Measurements from ENCODE around the gene NCOA5. TPM values are rescaled to one million over a fixed set of nuclear protein-coding genes. Genes with fewer than 3 reads are reported as not detected.
A peak's percentile ranks its signal among the peaks of the same experiment; 100 is the strongest.

NCOA5 gene
- total and polyA plus RNA-seq, 10 of the 15 experiments (the other 5 are each of a cell fraction or from before 2014, with no cell fraction given) = 7.7 to 38.1 (median 30.1) TPM

DNA sequence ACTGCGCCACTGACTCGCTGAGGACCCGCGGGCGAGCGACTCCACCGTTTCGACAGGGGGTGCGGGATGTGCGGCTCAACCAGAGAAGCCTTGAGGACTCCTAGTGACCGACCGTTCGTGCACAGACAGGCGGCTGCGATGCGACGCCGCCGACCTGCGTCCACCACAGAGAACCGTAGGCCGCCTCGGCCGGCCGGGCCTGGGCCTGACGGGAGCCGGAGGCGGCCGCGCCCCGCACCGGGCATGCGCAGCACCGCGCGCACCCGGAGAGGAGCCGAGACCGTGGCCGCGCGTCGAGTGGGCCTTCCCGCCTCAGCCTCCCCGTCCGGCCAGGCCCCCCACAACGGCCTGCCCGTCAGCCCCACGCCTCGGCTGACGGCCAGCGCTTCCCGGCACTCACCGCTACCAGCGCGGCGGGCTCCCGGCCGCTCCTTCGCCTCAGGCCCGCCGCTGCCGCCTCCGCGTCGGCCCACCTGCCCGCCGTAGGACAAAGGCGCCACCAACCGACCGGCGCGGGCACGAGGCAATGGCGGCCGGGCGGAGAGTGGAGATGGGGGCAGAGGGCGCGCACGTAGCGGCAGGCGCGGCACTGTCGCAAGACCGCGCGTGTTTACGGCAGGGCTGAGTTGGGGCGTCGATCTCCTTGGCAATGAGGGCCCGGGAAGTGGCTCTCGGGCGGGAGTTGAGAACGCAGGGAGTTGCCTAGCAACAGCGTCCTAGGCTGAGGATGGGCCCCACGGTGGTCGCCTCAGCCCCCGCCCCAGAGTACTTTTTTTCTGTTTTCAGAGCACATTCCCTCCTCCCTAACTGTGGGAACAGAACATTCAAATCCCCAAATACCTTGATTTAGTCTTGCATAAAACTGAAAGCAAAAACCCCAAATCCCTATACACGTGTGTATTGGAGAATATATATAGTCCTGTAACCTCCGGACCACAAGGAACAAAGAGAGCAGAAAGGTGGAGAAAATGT is at the start of gene NCOA5 (continued):
- TF ChIP-seq ZNF24 (IDR thresholded peaks at IDR 0.05) (peak; percentile 78), STAT1 (conservative IDR thresholded peaks at IDR 0.05) (peak; percentile 74; the same call in 1 of the 2 replicates), MXI1 (IDR thresholded peaks at IDR 0.05; ENCODE audit: low read depth, low read length) (peak; percentile 92), KDM1A (IDR thresholded peaks at IDR 0.05; ENCODE audit: borderline replicate concordance) (no peak), JUND (IDR thresholded peaks at IDR 0.05; ENCODE audit: low read depth, low read length) (no peak), BRCA1 (IDR thresholded peaks at IDR 0.05; ENCODE audit: low read depth, low read length) (no peak), POLR2AphosphoS2 (IDR thresholded peaks at IDR 0.05; ENCODE audit: low read depth, low read length) (peak; percentile 76), RAD21 (IDR thresholded peaks at IDR 0.05; ENCODE audit: insufficient read depth, low read depth, low read length) (peak; percentile 25; the same call in 1 of the 2 replicates), RBBP5 (conservative IDR thresholded peaks at IDR 0.05) (no peak), STAT3 (IDR thresholded peaks at IDR 0.05; ENCODE audit: low read depth, low read length) (no peak), DPF2 (IDR thresholded peaks at IDR 0.05) (peak; percentile 92), FOXK2 (IDR thresholded peaks at IDR 0.05) (peak; percentile 80), NFIC (IDR thresholded peaks at IDR 0.05; ENCODE audit: low read depth, low read length) (no peak), ZSCAN29 (IDR thresholded peaks at IDR 0.05) (peak; percentile 75), NBN (IDR thresholded peaks at IDR 0.05) (no peak), CBX3 (IDR thresholded peaks at IDR 0.05; ENCODE audit: borderline replicate concordance, low read depth) (no peak), RCOR1 (conservative IDR thresholded peaks at IDR 0.05; ENCODE audit: low read depth, low read length) (no peak), RFX5 (IDR thresholded peaks at IDR 0.05; ENCODE audit: low read depth, low read length) (peak; percentile 50; the same call in 1 of the 2 replicates), SREBF1 (IDR thresholded peaks at IDR 0.05; ENCODE audit: low read length) (no peak), PAX5 (IDR thresholded peaks at IDR 0.05; ENCODE audit: borderline replicate concordance, low read depth, low read length) (no peak), BCL11A (IDR thresholded peaks at IDR 0.05; ENCODE audit: low read depth, low read length) (no peak), CREB1 (IDR thresholded peaks at IDR 0.05; ENCODE audit: low read depth) (peak; percentile 76; the same call in 1 of the 2 replicates), ZNF622 (IDR thresholded peaks at IDR 0.05) (no peak; the same call in 1 of the 2 replicates), POLR2AphosphoS5 (IDR thresholded peaks at IDR 0.05; ENCODE audit: low read length) (peak; percentile 93), LARP7 (IDR thresholded peaks at IDR 0.05) (peak; percentile 99), YY1 (IDR thresholded peaks at IDR 0.05; ENCODE audit: low read depth, low read length) (peak; percentile 99)
- TF ChIP-seq, protein P1, sequence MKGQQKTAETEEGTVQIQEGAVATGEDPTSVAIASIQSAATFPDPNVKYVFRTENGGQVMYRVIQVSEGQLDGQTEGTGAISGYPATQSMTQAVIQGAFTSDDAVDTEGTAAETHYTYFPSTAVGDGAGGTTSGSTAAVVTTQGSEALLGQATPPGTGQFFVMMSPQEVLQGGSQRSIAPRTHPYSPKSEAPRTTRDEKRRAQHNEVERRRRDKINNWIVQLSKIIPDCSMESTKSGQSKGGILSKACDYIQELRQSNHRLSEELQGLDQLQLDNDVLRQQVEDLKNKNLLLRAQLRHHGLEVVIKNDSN (IDR thresholded peaks at IDR 0.05; ENCODE audit: borderline replicate concordance, extremely low read length, insufficient read depth, low read depth, low read length) = no peak
- TF ChIP-seq, protein P2, sequence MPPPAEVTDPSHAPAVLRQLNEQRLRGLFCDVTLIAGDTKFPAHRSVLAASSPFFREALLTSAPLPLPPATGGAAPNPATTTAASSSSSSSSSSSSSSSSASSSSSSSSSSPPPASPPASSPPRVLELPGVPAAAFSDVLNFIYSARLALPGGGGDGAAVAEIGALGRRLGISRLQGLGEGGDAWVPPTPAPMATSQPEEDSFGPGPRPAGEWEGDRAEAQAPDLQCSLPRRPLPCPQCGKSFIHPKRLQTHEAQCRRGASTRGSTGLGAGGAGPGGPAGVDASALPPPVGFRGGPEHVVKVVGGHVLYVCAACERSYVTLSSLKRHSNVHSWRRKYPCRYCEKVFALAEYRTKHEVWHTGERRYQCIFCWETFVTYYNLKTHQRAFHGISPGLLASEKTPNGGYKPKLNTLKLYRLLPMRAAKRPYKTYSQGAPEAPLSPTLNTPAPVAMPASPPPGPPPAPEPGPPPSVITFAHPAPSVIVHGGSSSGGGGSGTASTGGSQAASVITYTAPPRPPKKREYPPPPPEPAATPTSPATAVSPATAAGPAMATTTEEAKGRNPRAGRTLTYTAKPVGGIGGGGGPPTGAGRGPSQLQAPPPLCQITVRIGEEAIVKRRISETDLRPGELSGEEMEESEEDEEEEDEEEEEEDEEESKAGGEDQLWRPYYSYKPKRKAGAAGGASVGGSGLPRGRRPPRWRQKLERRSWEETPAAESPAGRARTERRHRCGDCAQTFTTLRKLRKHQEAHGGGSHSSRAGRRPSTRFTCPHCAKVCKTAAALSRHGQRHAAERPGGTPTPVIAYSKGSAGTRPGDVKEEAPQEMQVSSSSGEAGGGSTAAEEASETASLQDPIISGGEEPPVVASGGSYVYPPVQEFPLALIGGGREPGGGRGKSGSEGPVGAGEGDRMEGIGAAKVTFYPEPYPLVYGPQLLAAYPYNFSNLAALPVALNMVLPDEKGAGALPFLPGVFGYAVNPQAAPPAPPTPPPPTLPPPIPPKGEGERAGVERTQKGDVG (CRISPR knock-in tag; IDR thresholded peaks at IDR 0.05) = no peak

Data from GM12878 (cell line).